ENCODE results near the gene CSNK1A1.
A peak's percentile ranks its signal among the peaks of the same experiment; 100 is the strongest.
"Not testable (repeated sequence)": the region's sequence is repeated elsewhere in the genome, so short reads cannot be mapped to it uniquely, and the experiment has no call there.

Gene CSNK1A1

DNA sequence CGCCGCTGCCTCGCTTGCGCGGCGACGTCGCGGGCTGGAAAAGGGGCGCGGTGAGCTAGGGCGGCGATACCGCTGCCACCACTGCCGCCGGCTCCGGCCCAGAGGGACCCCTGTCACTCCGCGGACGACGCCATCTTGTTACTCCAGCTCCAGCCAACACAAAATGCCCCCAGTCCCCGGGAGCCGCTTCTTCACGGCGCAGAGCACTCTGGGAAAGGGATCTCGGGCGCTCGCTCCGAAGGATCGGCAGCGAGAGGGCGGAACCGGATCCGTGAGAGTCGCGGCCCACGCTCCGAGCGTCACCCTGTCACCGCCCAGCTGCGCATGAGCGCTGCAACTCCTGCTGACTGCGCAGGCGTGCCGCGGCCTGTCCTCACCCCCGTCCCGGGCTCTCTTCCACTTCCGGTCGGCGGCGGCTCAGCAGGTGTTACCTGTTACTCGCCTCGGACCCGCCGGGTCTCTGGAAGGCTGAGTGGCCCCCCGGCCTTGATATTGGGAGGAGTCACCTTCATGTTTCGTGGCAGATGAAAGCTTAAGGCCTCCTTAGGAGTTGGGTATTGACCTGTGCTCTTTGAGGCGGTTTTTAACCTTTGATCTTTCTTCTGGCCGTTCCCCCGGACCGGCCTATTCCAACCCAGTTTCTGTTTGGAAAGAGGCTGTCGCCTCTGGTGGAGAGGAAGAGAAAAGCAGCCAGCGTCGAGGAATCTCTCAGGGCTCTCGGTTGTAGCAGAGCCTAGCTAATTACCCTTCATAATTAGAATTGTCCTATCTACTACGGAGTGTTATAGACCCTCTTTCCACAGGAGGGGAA is at the start of gene CSNK1A1:
Gene CSNK1A1, minus strand, starts transcription at position 213 of the 811 bp plus-strand sequence. CDS start 475 bp downstream, outside the sequence.
- H3K27ac Mint-ChIP-seq = peak within 1 kb of the TSS; percentile 99
- H3K4me3 Mint-ChIP-seq = peak within 1 kb of the TSS; percentile 99
- no peaks in the 10 kb centered on the region for H3K9me3 Mint-ChIP-seq
- peaks cover 38% of the 10 kb centered on the region for H3K36me3 Mint-ChIP-seq (ENCODE audit: low read depth)
- no peaks in the 10 kb centered on the region for H3K27me3 Mint-ChIP-seq
- ATAC-seq (peak; percentile 91), DNase-seq (peak; percentile 100)
- H3K4me1 Mint-ChIP-seq = peaks cover 40% of the 10 kb centered on the region

DNA sequence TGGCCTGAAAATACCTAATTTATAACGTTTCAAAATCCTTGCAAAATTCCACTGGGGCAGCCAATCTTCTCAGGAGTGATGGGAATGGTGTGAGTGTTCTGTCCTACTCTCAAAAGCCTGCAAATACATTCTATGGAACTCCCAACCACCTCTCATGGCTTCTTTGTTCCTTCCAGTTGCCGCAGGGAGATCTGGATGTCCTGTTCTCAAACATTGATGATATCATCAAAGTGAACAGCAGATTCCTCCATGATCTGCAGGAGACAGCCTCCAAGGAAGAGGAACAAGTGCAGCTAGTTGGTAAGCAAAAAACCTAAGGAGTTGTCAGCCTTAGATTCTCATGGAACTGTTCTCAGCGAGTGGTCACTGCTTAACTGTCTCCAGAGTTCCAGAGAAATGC is 49.7 kb upstream of the CSNK1A1 start:
- Mint-ChIP-seq H3K9me3 (no peaks in the 10 kb centered on the region), H3K27ac (no peak overlapping the region), H3K4me3 (no peak overlapping the region), H3K4me1 (peaks cover under 1% of the 10 kb centered on the region), H3K27me3 (peaks cover 2% of the 10 kb centered on the region), H3K36me3 (ENCODE audit: low read depth) (no peaks in the 10 kb centered on the region)
- ATAC-seq (no peak), DNase-seq (no peak)

DNA sequence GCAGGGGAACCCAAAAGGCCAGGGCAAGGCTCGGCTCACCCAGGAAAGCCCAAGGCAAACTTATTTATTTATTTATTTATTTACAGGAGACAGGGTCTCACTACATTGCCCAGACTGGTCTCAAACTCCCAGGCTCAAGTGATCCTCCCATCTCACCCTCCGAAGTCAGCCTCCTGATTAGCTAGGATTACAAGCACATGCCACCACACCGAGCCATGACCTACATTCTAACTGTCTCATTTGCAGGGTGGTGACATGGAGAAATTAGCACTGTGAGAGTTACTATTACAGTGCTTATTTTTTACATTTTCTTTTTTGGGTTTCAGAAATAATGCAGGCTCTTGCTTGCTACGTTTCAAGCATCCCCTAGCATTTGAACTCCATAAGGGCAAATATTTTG is 48.1 kb upstream of the CSNK1A1 start:
- no peak overlapping the region for H3K4me3 Mint-ChIP-seq
- H3K36me3 Mint-ChIP-seq (ENCODE audit: low read depth) = no peaks in the 10 kb centered on the region
- ATAC-seq (no peak), DNase-seq (no peak)
- H3K9me3 Mint-ChIP-seq = no peaks in the 10 kb centered on the region
- no peaks in the 10 kb centered on the region for H3K4me1 Mint-ChIP-seq
- peaks cover 3% of the 10 kb centered on the region for H3K27me3 Mint-ChIP-seq
- no peak overlapping the region for H3K27ac Mint-ChIP-seq

DNA sequence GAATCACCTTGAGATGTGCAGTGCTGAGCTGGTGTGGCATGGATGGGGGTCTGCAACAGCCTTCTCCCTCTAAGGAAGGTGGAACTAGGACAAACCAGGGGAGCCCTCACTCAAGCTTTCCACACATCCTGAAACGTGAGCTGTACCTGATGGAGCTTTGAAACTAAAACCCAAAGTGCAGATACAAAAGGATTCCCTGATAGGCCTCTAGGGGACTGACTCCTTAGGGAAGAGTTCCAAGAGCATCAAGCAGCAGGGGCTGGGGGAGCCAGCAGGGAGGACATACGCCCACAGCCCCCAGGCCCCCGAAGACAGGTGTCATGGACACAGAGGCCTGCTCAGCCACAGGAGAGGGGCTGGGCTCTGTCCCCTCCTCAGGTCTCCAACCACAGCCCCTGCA is 47.7 kb upstream of the CSNK1A1 start:
- ATAC-seq = no peak
- H3K27ac Mint-ChIP-seq = no peak overlapping the region
- no peaks in the 10 kb centered on the region for H3K9me3 Mint-ChIP-seq
- H3K27me3 Mint-ChIP-seq = peaks cover 3% of the 10 kb centered on the region
- DNase-seq = no peak
- H3K4me1 Mint-ChIP-seq = no peaks in the 10 kb centered on the region
- no peak overlapping the region for H3K4me3 Mint-ChIP-seq
- H3K36me3 Mint-ChIP-seq (ENCODE audit: low read depth) = no peaks in the 10 kb centered on the region

DNA sequence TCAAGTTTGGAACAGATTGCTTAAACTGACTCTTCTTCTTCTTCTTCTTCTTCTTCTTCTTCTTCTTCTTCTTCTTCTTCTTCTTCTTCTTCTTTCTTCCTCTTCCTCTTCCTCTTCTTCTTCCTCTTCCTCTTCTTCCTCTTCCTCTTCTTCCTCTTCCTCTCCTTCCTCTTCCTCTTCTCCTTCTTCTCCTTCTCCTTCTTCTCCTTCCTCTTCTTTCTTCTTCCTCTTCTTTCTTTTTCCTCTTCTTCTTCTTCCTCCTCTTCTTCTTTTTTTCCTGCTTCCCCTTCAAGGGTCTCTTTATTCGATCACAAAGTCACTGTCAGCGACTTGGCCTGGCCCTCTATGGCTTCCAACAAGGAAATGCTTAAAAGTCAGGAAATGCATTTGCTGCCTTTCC is 47.0 kb upstream of the CSNK1A1 start:
- not testable (repeated sequence) for H3K27ac Mint-ChIP-seq; H3K4me3 Mint-ChIP-seq; ATAC-seq; H3K27me3 Mint-ChIP-seq; H3K36me3 Mint-ChIP-seq (ENCODE audit: low read depth); DNase-seq; H3K4me1 Mint-ChIP-seq; H3K9me3 Mint-ChIP-seq

DNA sequence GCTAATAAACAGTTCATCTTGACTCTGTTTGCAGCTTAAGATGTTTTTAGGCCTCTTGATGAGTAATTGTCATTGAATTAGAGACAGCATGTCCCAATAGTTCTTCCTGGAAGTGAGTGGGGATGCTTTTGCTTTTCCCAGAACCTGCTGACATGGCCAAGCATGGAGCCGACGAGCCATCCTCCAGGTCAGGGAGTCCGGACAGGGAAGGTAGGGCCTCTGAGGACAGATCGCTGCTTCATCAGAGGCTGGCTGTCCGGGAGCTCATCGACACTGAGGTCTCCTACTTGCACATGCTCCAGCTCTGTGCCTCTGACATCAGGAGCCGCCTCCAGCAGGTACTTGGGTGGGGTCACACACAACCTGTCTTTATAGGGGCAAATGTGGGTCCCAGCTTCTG is 46.4 kb upstream of the CSNK1A1 start:
- H3K27ac Mint-ChIP-seq = no peak overlapping the region
- ATAC-seq = no peak

DNA sequence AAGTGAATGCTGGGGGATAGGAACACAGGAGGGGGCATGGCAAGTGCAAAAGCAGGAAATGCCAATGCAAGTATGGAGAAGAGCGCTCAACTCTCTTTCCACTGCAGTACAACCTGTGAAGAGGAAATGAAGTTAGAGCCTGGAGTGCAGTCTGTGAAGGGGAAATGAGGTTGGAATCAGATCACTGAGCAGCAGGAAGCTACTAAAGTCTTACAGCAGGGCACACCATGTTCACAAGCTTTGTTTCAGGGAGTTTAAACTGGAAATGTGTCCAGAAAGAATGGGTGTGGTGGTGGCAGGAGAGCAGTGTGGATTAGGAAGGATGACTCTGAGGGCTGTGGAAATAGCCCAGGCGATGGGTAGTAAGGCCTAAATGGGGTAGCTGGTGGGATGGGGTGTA is 45.5 kb upstream of the CSNK1A1 start:
- Mint-ChIP-seq H3K4me1 (no peaks in the 10 kb centered on the region), H3K9me3 (no peaks in the 10 kb centered on the region), H3K36me3 (ENCODE audit: low read depth) (no peaks in the 10 kb centered on the region), H3K27ac (peak overlapping the region; percentile 14), H3K4me3 (no peak overlapping the region), H3K27me3 (peaks cover 5% of the 10 kb centered on the region)
- ATAC-seq (no peak), DNase-seq (no peak)

More for the DNA sequence above, 46.4 kb upstream of the CSNK1A1 start:
- H3K4me3 Mint-ChIP-seq = no peak overlapping the region
- H3K36me3 Mint-ChIP-seq (ENCODE audit: low read depth) = no peaks in the 10 kb centered on the region
- no peak for DNase-seq
- peaks cover 5% of the 10 kb centered on the region for H3K27me3 Mint-ChIP-seq
- H3K9me3 Mint-ChIP-seq = no peaks in the 10 kb centered on the region
- no peaks in the 10 kb centered on the region for H3K4me1 Mint-ChIP-seq

DNA sequence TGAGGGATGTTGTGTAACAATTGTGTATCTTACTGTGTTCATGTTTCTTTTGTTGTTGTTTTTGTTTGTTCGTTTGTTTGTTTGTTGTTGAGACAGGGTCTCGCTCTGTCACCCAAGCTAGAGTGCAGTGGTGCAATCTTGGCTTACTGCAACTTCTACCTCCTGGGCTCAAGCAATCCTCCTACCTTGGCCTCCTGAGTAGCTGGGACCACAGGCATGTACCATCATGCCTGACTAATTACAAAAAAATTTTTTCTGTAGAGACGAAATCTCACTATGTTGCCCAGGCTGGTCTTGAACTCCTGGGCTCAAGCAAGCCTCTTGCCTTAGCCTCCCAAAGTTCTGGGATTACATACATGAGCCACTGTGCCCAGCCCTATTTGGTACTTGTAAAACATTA is 43.9 kb upstream of the CSNK1A1 start:
- not testable (repeated sequence) for H3K27me3 Mint-ChIP-seq; H3K4me1 Mint-ChIP-seq; H3K27ac Mint-ChIP-seq; DNase-seq; H3K4me3 Mint-ChIP-seq; H3K36me3 Mint-ChIP-seq (ENCODE audit: low read depth); ATAC-seq; H3K9me3 Mint-ChIP-seq

DNA sequence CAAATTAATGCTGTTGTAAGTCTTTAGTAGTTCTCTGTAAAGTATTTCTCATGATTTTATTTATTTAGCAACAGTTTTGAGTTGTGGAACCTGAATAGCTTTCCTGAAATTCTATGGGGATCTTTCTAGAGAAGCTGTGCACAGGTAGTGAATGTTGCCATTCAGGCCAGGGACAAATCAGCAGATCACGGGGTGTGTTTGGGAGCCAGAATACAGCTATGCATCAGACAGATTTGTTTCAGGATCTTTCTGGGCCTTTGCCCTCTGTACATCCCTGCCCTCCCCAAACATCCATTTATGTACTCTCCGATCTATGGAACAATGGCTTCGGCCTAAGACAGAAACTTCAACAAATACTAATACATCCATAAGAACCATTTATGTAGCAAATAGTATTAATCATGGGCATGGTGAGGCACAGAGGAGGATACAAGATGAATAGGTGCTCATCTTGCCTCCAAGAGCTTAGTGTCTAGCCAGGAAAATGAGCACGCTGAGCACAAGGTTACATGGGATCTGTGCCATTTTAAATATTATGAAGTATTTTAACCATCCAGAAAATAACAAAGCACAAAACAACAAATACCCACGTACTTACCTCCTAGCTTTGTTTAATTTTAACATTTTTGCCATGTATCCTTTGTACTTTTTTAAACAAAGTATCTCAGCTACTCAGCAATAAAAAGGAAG is 43.1 kb upstream of the CSNK1A1 start:
- H3K4me3 Mint-ChIP-seq = no peak overlapping the region
- DNase-seq = no peak
- no peaks in the 10 kb centered on the region for H3K36me3 Mint-ChIP-seq (ENCODE audit: low read depth)
- H3K4me1 Mint-ChIP-seq = no peaks in the 10 kb centered on the region
- H3K27me3 Mint-ChIP-seq = peaks cover 7% of the 10 kb centered on the region
- H3K9me3 Mint-ChIP-seq = no peaks in the 10 kb centered on the region
- H3K27ac Mint-ChIP-seq = no peak overlapping the region
- ATAC-seq = no peak

DNA sequence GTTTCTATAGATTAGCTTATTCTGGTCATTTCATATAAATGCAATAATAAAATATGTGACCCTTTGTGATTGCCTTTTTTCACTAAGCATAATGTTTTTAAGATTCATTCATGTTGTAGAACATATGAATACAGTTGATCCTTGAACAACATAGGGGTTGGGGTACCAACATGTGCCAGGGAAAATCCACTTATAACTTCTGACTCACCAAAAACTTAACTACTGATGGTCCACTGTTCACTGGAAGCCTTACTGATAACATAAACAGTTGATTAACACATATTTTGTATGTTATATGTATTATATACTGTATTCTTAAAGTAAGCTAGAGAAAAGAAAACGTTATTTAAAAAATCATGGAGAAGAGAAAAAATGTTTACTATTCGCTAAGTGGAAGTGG is 42.1 kb upstream of the CSNK1A1 start:
- no peak for DNase-seq
- no peak for ATAC-seq
- H3K4me1 Mint-ChIP-seq = no peaks in the 10 kb centered on the region
- peaks cover 7% of the 10 kb centered on the region for H3K27me3 Mint-ChIP-seq
- H3K36me3 Mint-ChIP-seq (ENCODE audit: low read depth) = no peaks in the 10 kb centered on the region
- H3K27ac Mint-ChIP-seq = no peak overlapping the region
- no peak overlapping the region for H3K4me3 Mint-ChIP-seq
- H3K9me3 Mint-ChIP-seq = no peaks in the 10 kb centered on the region

DNA sequence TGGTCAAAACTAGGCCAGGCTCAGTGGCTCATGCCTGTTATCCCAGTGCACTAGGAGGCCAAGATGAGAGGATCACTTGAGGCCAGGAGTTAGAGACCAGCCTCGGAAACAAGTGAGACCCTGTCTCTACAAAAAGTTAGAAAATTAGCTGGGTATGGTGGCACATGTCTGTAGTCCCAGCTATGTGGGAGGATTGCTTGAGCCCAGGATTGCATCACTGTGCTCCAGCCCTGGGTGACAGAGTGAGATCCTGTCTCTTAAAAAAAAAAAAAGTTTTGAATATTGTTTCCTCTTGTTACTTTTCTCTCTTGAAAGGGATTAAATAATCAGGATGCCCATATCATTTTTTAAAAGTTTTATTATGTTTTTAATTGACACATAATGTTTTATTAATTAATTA is 37.7 kb upstream of the CSNK1A1 start:
- Mint-ChIP-seq H3K4me3 (no peak overlapping the region), H3K27ac (no peak overlapping the region), H3K4me1 (peaks cover 6% of the 10 kb centered on the region), H3K9me3 (no peaks in the 10 kb centered on the region), H3K27me3 (peaks cover 4% of the 10 kb centered on the region), H3K36me3 (ENCODE audit: low read depth) (no peaks in the 10 kb centered on the region)
- ATAC-seq (no peak), DNase-seq (no peak)

DNA sequence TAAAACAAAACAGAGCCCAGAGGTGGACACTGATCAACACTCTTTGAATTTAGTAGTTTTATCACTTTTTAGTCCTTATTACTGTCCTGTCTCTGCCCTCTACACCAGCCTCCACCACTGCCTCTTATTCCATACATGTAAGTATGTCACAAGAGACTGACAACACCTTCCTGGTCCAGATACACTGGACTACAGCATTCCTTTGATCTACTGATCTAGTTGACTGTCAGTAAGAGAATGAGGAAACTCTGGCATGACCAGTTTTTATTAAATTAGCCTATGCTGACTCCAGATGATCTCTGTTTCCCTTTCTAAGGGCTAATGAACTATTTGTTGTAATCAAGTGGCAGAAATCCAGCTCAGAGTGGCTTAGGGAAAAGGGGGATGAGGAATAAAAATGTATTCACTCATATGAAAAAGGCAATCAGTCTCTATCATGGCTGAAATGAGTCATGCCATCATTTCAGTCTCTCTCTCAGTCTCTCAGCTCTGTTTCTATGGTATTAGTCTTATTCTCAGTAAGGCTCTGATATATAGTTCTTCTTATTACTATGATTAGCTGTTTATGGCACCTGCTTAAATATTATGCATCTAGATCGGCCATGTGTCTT is 35.6 kb upstream of the CSNK1A1 start:
- Mint-ChIP-seq H3K36me3 (ENCODE audit: low read depth) (no peaks in the 10 kb centered on the region), H3K27me3 (peaks cover 6% of the 10 kb centered on the region), H3K4me1 (peaks cover 7% of the 10 kb centered on the region), H3K9me3 (no peaks in the 10 kb centered on the region), H3K4me3 (no peak overlapping the region), H3K27ac (no peak overlapping the region)
- peak; percentile 46 for ATAC-seq
- no peak for DNase-seq

DNA sequence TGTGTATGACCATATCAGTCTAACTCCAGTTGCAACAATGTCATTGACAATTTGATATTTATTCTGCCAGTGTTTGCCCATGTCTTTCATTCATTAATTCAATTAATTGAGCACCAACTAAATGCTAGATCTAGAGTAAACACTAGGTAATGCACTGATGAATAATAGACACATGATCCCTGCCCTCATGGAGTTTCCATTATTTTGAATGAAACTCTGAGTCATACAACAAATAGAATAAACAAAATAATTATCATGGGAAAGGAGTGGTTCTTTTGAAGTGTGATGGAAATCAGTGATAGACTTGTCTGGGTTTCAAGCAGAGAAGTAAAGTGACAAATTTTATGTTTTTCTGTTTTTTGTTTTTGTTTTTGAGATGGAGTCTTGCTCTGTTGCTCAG is 34.7 kb upstream of the CSNK1A1 start:
- H3K4me3 Mint-ChIP-seq = no peak overlapping the region
- ATAC-seq = no peak

DNA sequence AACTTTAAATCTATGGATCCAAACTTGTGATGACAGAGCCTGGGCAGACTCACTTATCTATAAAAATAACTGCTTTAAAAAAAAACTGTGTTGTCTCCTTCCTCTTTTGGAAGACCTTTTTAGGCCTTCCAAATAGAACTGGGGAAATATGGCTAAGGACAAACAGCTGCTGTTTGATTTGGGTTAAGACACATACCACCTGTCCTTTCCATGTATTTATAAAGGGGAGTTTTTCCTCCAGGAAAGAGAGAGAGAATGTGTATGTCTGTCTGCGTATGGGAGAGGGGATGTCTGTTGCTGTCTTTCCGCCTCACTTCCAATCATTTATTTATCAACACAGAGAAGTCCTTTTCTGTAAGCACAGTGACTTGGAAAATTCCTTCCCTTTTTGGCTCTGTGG is 32.9 kb upstream of the CSNK1A1 start:
- ATAC-seq (no peak), DNase-seq (no peak)
- Mint-ChIP-seq H3K9me3 (no peaks in the 10 kb centered on the region), H3K4me1 (peaks cover 17% of the 10 kb centered on the region), H3K27me3 (peaks cover 20% of the 10 kb centered on the region), H3K27ac (no peak overlapping the region), H3K4me3 (no peak overlapping the region), H3K36me3 (ENCODE audit: low read depth) (no peaks in the 10 kb centered on the region)

More for the DNA sequence above, 34.7 kb upstream of the CSNK1A1 start:
- no peak for DNase-seq
- H3K27me3 Mint-ChIP-seq = peaks cover 11% of the 10 kb centered on the region
- no peak overlapping the region for H3K27ac Mint-ChIP-seq
- H3K4me1 Mint-ChIP-seq = peaks cover 11% of the 10 kb centered on the region
- H3K36me3 Mint-ChIP-seq (ENCODE audit: low read depth) = no peaks in the 10 kb centered on the region
- no peaks in the 10 kb centered on the region for H3K9me3 Mint-ChIP-seq

DNA sequence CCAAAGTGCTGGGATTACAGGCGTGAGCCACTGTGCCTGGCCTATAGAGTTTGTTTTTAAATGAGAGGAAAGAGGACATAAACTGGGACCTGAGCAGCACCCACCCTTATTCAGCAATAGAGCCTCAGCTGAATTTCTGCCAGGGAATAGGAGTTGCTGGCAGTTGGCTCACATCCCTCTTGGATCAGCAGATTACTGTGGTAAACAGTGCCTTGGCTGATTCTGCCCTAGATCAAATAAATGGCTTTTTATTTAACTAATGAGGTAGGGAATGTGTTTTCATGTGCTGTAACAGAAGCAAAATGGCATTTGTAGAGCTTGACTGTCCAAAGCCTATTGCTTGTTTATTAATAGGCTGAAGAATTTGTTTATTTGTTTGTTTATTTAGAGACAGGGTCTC is 32.2 kb upstream of the CSNK1A1 start:
- ATAC-seq (no peak), DNase-seq (no peak)
- H3K4me3 Mint-ChIP-seq = no peak overlapping the region
- H3K27me3 Mint-ChIP-seq = peaks cover 20% of the 10 kb centered on the region
- H3K27ac Mint-ChIP-seq = no peak overlapping the region
- no peaks in the 10 kb centered on the region for H3K36me3 Mint-ChIP-seq (ENCODE audit: low read depth)
- H3K9me3 Mint-ChIP-seq = no peaks in the 10 kb centered on the region
- H3K4me1 Mint-ChIP-seq = peaks cover 17% of the 10 kb centered on the region
